Mucosa of rectum (tissue), 2 donors: ENCODE data around the gene WDFY3.

ENCODE experiments used
- H3K27ac ChIP-seq, 2 donors: one replicate each; pipeline ENCODE4 v1.7.0; 2013; ENCODE audit warnings: inconsistent platforms in 2 of 2, low read depth in 2 of 2, low read length in 2 of 2
- H3K27me3 ChIP-seq, 2 donors: one replicate each; pipeline ENCODE4 v1.7.0; 2013; ENCODE audit warnings: low read length in 2 of 2; ENCODE audit not compliant: control insufficient read depth in 2 of 2, insufficient read depth in 2 of 2
- H3K36me3 ChIP-seq, 2 donors: one replicate each; pipeline ENCODE4 v1.7.0; 2013; ENCODE audit warnings: low read length in 2 of 2; ENCODE audit not compliant: control insufficient read depth in 2 of 2, insufficient read depth in 2 of 2
- H3K4me1 ChIP-seq, 2 donors: one replicate each; pipeline ENCODE4 v1.7.0; 2013; ENCODE audit warnings: low read length in 2 of 2, mild to moderate bottlenecking in 1 of 2; ENCODE audit not compliant: control insufficient read depth in 2 of 2, insufficient read depth in 2 of 2
- H3K4me3 ChIP-seq, 2 donors: one replicate each; pipeline ENCODE4 v1.7.0; 2013; ENCODE audit warnings: low read length in 2 of 2
- H3K9ac ChIP-seq, 2 donors: one replicate each; pipeline ENCODE4 v1.7.0; 2013; ENCODE audit warnings: low read length in 2 of 2, low read depth in 1 of 2, mild to moderate bottlenecking in 1 of 2
- H3K9me3 ChIP-seq, 2 donors: one replicate each; pipeline ENCODE4 v1.7.0; 2013; ENCODE audit warnings: low read length in 2 of 2; ENCODE audit not compliant: control insufficient read depth in 2 of 2
- donor health status: healthy.
- donor health status: Normal muscosa, but diverticular disease.

WDFY3 gene

GRCh38 chr4:84710548-84710947 is 255.9 kb downstream of the WDFY3 start:
- Histone ChIP-seq H3K9me3 (no peaks in the 10 kb centered on the region), H3K9ac (no peak overlapping the region), H3K27ac (no peak overlapping the region), H3K27me3 (no peaks in the 10 kb centered on the region), H3K36me3 (peaks cover 22 to 23% of the 10 kb centered on the region in 2 donors), H3K4me1 (no peaks in the 10 kb centered on the region), H3K4me3 (no peak overlapping the region)

DNA sequence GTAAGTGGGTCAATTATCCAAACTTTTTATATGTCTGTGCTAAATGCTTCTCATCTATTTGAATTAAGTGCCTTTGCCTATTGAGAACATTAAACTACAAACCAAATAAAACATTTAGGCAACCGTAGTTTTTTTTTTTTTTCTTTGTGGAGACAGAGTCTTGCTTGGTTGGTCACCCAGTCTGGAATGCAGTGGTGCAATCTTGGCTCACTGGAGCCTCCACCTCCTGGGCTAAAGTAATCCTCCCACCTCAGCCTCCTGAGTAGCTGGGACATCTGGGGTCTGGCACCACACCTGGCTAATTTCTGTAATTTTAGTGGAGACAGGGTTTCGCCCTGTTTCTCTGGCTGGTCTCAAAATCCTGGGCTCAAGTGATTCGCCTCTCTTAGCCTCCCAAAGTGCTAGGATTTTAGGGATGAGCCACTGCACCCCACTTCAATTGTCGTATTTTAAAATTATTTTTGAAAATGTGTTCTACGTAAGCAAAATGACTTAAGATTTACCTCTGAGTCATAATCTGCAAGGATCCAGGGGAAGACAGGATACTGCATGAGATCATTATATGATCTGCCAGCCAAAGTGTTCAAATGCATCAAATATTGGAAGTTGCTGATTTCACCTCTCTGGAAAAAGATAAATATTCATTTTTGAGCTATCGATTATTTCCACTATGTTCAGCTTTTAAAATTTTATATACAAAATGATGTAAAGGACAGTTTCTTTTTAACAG is 257.9 kb downstream of the WDFY3 start:
- Histone ChIP-seq H3K4me3 (no peak overlapping the region), H3K9me3 (no peaks in the 10 kb centered on the region), H3K27me3 (no peaks in the 10 kb centered on the region), H3K27ac (no peak overlapping the region), H3K36me3 (peaks cover 25 to 31% of the 10 kb centered on the region in 2 donors), H3K9ac (no peak overlapping the region), H3K4me1 (no peaks in the 10 kb centered on the region)

DNA sequence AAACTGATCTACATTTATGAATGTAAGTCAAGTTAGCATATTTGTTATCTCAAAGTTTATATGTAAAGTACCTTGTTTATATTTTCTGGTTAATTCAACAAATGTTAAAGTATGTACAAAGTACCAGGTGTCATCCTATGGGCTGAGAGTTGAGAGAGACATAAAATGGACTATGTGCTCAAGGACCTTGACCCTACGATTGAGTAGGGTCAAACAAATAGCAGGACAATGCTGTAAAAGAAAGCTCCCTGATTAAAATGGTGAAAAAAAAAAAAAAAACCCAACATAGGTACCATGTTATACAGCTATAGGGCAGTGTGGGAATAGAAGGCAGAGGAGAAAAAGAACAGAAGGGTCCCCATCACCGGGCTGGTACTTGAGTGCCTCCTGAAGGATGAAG is 260.2 kb downstream of the WDFY3 start:
- H3K4me3 ChIP-seq = no peak overlapping the region
- no peak overlapping the region for H3K27ac ChIP-seq
- no peak overlapping the region for H3K9ac ChIP-seq
- H3K27me3 ChIP-seq = no peaks in the 10 kb centered on the region
- H3K4me1 ChIP-seq = no peaks in the 10 kb centered on the region
- no peaks in the 10 kb centered on the region for H3K9me3 ChIP-seq
- H3K36me3 ChIP-seq = peaks cover 23 to 40% of the 10 kb centered on the region in 2 donors

GRCh38 chr4:84699001-84699671 is 267.4 kb downstream of the WDFY3 start:
- no peaks in the 10 kb centered on the region for H3K27me3 ChIP-seq
- H3K4me3 ChIP-seq = no peak overlapping the region
- H3K36me3 ChIP-seq = peaks cover 14 to 39% of the 10 kb centered on the region in 2 donors
- no peak overlapping the region for H3K9ac ChIP-seq
- no peak overlapping the region for H3K27ac ChIP-seq
- H3K9me3 ChIP-seq = no peaks in the 10 kb centered on the region
- H3K4me1 ChIP-seq = no peaks in the 10 kb centered on the region

- Histone ChIP-seq H3K27ac (no peak overlapping the region), H3K36me3 (peaks cover 16 to 32% of the 10 kb centered on the region in 2 donors), H3K9ac (no peak overlapping the region), H3K9me3 (no peaks in the 10 kb centered on the region), H3K27me3 (no peaks in the 10 kb centered on the region), H3K4me3 (no peak overlapping the region), H3K4me1 (no peaks in the 10 kb centered on the region)
Observed at GRCh38 chr4:84697615-84698201, 268.8 kb downstream of the WDFY3 start.

GRCh38 chr4:84697159-84697558 is 269.3 kb downstream of the WDFY3 start:
- Histone ChIP-seq H3K27me3 (no peaks in the 10 kb centered on the region), H3K36me3 (peaks cover 16 to 32% of the 10 kb centered on the region in 2 donors), H3K4me3 (no peak overlapping the region), H3K9ac (no peak overlapping the region), H3K27ac (no peak overlapping the region), H3K9me3 (no peaks in the 10 kb centered on the region), H3K4me1 (no peaks in the 10 kb centered on the region)

- Histone ChIP-seq H3K4me3 (no peak overlapping the region), H3K4me1 (no peaks in the 10 kb centered on the region), H3K36me3 (peaks cover 23 to 33% of the 10 kb centered on the region in 2 donors), H3K27ac (no peak overlapping the region), H3K27me3 (no peaks in the 10 kb centered on the region), H3K9me3 (no peaks in the 10 kb centered on the region), H3K9ac (no peak overlapping the region)
Observed at GRCh38 chr4:84691800-84692199, 274.7 kb downstream of the WDFY3 start.

DNA sequence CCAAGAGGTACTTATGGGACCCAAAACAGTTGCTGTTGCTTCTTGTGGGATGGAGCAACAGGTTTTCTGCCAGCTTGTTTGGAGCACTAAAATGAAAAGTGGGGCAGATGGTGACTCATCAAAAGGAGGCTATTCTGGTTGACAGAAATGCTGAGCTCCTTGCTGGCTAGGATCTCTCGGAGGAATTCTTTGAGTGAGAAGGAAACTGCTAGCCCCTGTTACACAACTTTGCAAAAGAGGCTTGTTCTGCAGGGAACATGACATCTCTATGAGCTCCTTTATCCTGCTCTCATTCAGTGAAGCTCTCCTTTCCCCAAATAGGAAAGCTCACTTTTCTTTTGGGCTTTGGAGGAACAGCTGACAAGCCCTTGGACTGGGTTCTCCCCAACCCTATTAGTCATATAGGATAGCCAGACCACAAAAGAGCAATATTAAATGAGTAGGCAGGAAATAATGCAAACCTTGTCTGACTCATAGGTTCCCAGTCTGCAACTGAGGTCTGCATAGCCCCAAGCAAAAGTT is 275.3 kb downstream of the WDFY3 start:
- Histone ChIP-seq H3K27ac (no peak overlapping the region), H3K4me3 (no peak overlapping the region), H3K27me3 (no peaks in the 10 kb centered on the region), H3K36me3 (peaks cover 26 to 36% of the 10 kb centered on the region in 2 donors), H3K9me3 (no peaks in the 10 kb centered on the region), H3K9ac (no peak overlapping the region), H3K4me1 (no peaks in the 10 kb centered on the region)

- Histone ChIP-seq H3K27ac (no peak overlapping the region), H3K36me3 (peaks cover 26 to 32% of the 10 kb centered on the region in 2 donors), H3K9me3 (no peaks in the 10 kb centered on the region), H3K27me3 (no peaks in the 10 kb centered on the region), H3K4me1 (no peaks in the 10 kb centered on the region), H3K4me3 (no peak overlapping the region), H3K9ac (no peak overlapping the region)
Observed at GRCh38 chr4:84690481-84690880, 276.0 kb downstream of the WDFY3 start.

- Histone ChIP-seq H3K36me3 (peaks cover 24 to 27% of the 10 kb centered on the region in 2 donors), H3K27me3 (no peaks in the 10 kb centered on the region), H3K4me3 (no peak overlapping the region), H3K9ac (no peak overlapping the region), H3K4me1 (no peaks in the 10 kb centered on the region), H3K9me3 (no peaks in the 10 kb centered on the region), H3K27ac (no peak overlapping the region)
Observed at GRCh38 chr4:84689197-84689596, 277.3 kb downstream of the WDFY3 start.
